ENCODE data around the gene ALDH7A1. TPM values are rescaled to one million over a fixed set of nuclear protein-coding genes. Genes with fewer than 3 reads are reported as not detected.

The ALDH7A1 gene
- total RNA-seq, 1 donor from 2014 or later: 63.6 TPM

DNA sequence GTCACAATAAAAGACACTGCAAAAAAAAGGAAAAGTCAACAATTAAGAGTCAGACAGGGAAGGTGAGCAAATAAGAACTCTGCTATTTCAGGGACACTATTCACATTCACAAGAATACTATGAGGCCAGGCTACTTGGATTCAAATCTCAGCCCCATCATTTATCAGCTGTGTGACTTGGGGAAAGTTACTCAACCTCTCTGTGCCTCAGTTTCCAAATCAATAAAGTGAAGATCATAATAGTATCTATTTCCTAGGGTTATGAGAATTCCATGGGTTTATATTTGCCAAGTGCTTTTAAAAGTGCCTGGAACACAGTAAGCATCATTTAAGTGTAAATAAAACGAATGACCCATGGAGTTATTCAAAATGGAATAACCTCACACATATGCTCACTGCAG lies 56.4 kb downstream of the ALDH7A1 start:
- Histone ChIP-seq H3K4me1 (peaks cover 8% of the 10 kb centered on the region), H3K4me3 (no peak overlapping the region), H3K27me3 (no peaks in the 10 kb centered on the region), H3K27ac (peak overlapping the region; percentile 45), H3K36me3 (no peaks in the 10 kb centered on the region), H3K9me3 (no peaks in the 10 kb centered on the region)
- intact Hi-C loops (cut with DNase I): loop anchor here (5.0 kb wide), 1 partner anchor 181 kb away; no protein-coding TSS in a partner anchor
- DNase-seq (ENCODE audit: extremely low spot score in 2 of 2): peak in 1 of 2 donors; percentile 25
- TF ChIP-seq POLR2A (IDR thresholded peaks at IDR 0.05): no peak
- TF ChIP-seq, protein P1, sequence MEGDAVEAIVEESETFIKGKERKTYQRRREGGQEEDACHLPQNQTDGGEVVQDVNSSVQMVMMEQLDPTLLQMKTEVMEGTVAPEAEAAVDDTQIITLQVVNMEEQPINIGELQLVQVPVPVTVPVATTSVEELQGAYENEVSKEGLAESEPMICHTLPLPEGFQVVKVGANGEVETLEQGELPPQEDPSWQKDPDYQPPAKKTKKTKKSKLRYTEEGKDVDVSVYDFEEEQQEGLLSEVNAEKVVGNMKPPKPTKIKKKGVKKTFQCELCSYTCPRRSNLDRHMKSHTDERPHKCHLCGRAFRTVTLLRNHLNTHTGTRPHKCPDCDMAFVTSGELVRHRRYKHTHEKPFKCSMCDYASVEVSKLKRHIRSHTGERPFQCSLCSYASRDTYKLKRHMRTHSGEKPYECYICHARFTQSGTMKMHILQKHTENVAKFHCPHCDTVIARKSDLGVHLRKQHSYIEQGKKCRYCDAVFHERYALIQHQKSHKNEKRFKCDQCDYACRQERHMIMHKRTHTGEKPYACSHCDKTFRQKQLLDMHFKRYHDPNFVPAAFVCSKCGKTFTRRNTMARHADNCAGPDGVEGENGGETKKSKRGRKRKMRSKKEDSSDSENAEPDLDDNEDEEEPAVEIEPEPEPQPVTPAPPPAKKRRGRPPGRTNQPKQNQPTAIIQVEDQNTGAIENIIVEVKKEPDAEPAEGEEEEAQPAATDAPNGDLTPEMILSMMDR (IDR thresholded peaks at IDR 0.05): no peak
- no peak for TF ChIP-seq POLR2AphosphoS5 (IDR thresholded peaks at IDR 0.05; ENCODE audit: insufficient read depth in 1 of 2, low read depth in 1 of 2)

GRCh38 chr5:126536874-126537273 lies 58.1 kb downstream of the ALDH7A1 start:
- Histone ChIP-seq H3K36me3 (no peaks in the 10 kb centered on the region), H3K9me3 (no peaks in the 10 kb centered on the region), H3K27me3 (no peaks in the 10 kb centered on the region), H3K27ac (no peak overlapping the region), H3K4me3 (no peak overlapping the region), H3K4me1 (peaks cover 8% of the 10 kb centered on the region)
- TF ChIP-seq POLR2AphosphoS5 (IDR thresholded peaks at IDR 0.05; ENCODE audit: insufficient read depth in 1 of 2, low read depth in 1 of 2): no peak
- TF ChIP-seq, protein P1 (IDR thresholded peaks at IDR 0.05): no peak
- TF ChIP-seq POLR2A (IDR thresholded peaks at IDR 0.05): no peak
- intact Hi-C loops (cut with DNase I): loop anchor here (5.0 kb wide), 1 partner anchor 180 kb away; no protein-coding TSS in a partner anchor
- no peak for DNase-seq (ENCODE audit: extremely low spot score in 2 of 2)

GRCh38 chr5:126535856-126536545 lies 59.0 kb downstream of the ALDH7A1 start:
- no peak overlapping the region for H3K4me3 ChIP-seq
- no peaks in the 10 kb centered on the region for H3K27me3 ChIP-seq
- intact Hi-C loops (cut with DNase I): loop anchor here (5.0 kb wide), 1 partner anchor 179 kb away; no protein-coding TSS in a partner anchor
- no peak overlapping the region for H3K27ac ChIP-seq
- TF ChIP-seq, protein P1 (IDR thresholded peaks at IDR 0.05): no peak
- TF ChIP-seq POLR2A (IDR thresholded peaks at IDR 0.05): no peak
- TF ChIP-seq POLR2AphosphoS5 (IDR thresholded peaks at IDR 0.05; ENCODE audit: insufficient read depth in 1 of 2, low read depth in 1 of 2): no peak
- H3K9me3 ChIP-seq: no peaks in the 10 kb centered on the region
- DNase-seq (ENCODE audit: extremely low spot score in 2 of 2): no peak
- H3K36me3 ChIP-seq: no peaks in the 10 kb centered on the region
- peaks cover 8% of the 10 kb centered on the region for H3K4me1 ChIP-seq

- H3K9me3 ChIP-seq: no peaks in the 10 kb centered on the region
- TF ChIP-seq, protein P1 (IDR thresholded peaks at IDR 0.05): no peak
- TF ChIP-seq POLR2AphosphoS5 (IDR thresholded peaks at IDR 0.05; ENCODE audit: insufficient read depth in 1 of 2, low read depth in 1 of 2) (no peak), POLR2A (IDR thresholded peaks at IDR 0.05) (no peak)
- no peaks in the 10 kb centered on the region for H3K36me3 ChIP-seq
- no peaks in the 10 kb centered on the region for H3K27me3 ChIP-seq
- intact Hi-C loops (cut with DNase I): no loop called here
- peaks cover 8% of the 10 kb centered on the region for H3K4me1 ChIP-seq
- H3K27ac ChIP-seq: no peak overlapping the region
- H3K4me3 ChIP-seq: no peak overlapping the region
- DNase-seq (ENCODE audit: extremely low spot score in 2 of 2): no peak
Measured at GRCh38 chr5:126534553-126534952, 60.5 kb downstream of the ALDH7A1 start.

DNA sequence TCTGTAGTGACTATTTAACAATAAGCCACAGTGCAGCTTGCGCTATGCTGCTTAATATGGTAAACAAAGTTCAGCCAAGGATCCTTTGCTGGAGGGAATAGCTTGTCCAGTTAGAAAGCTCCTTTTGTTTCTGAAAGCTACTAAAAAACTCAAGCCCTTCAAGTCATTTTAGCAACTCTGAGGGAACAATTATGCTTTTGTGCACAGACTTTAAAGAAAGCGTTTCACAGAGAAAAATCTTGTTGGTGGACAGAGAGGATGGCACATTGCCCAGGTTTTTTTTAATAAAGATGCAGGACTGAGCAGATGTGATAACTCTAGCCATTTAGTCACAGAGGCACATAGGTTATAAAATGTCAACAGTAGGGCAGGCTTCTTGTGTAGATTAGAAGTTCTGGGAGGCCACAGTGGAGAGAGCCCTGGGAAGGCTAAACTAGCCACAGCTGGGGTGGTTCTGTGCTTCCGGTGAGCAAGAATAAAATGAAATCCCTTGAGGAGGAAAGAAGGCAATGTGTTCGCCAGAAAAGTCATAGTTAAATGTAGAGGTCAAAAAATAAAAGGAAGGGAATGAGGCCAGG lies 63.4 kb downstream of the ALDH7A1 start:
- intact Hi-C loops (cut with DNase I): no loop called here
- peak overlapping the region; percentile 62 for H3K27ac ChIP-seq
- TF ChIP-seq, protein P1 (IDR thresholded peaks at IDR 0.05): no peak
- TF ChIP-seq POLR2AphosphoS5 (IDR thresholded peaks at IDR 0.05; ENCODE audit: insufficient read depth in 1 of 2, low read depth in 1 of 2): peak in 1 of 2 donors; percentile 14
- H3K4me1 ChIP-seq: no peaks in the 10 kb centered on the region
- no peaks in the 10 kb centered on the region for H3K36me3 ChIP-seq
- no peaks in the 10 kb centered on the region for H3K27me3 ChIP-seq
- no peaks in the 10 kb centered on the region for H3K9me3 ChIP-seq
- peak in 1 of 2 donors; percentile 84 for DNase-seq (ENCODE audit: extremely low spot score in 2 of 2)
- no peak overlapping the region for H3K4me3 ChIP-seq

All from vagina (tissue), 2 donors.